Measurements from ENCODE around the gene DPYD. TPM values are rescaled to one million over a fixed set of nuclear protein-coding genes. Genes with fewer than 3 reads are reported as not detected.

DPYD gene
- total RNA-seq, 1 donor from 2014 or later: 8.1 TPM

DNA sequence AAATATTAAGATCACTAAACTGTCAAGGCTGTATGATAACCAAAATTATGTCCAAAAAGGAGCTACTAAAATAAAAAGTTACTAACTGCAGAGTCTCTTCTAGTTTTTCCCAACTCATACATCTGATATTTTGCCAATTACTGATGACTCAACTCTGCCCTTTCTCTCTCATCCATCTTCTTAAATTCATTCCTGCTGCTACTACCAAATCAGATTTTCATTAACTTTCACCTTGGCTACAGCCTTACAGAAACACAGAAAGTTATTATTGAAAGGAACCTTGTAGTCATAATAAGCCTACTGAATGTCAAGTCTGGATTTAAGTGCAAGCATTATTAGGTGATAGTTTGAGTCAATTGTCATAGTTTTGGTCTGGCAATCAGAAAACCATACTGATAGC lies 273.1 kb downstream of the DPYD start:
- no peak for DNase-seq (ENCODE audit: low spot score, unreplicated experiment)
- Mint-ChIP-seq H3K27me3 (no peaks in the 10 kb centered on the region), H3K36me3 (ENCODE audit: insufficient read depth) (peaks cover 7% of the 10 kb centered on the region), H3K4me3 (ENCODE audit: low read depth) (no peak overlapping the region), H3K4me1 (ENCODE audit: low read depth) (no peaks in the 10 kb centered on the region), H3K27ac (no peak overlapping the region), H3K9me3 (ENCODE audit: low read depth) (peaks cover 19% of the 10 kb centered on the region)
- TF ChIP-seq, protein P1, sequence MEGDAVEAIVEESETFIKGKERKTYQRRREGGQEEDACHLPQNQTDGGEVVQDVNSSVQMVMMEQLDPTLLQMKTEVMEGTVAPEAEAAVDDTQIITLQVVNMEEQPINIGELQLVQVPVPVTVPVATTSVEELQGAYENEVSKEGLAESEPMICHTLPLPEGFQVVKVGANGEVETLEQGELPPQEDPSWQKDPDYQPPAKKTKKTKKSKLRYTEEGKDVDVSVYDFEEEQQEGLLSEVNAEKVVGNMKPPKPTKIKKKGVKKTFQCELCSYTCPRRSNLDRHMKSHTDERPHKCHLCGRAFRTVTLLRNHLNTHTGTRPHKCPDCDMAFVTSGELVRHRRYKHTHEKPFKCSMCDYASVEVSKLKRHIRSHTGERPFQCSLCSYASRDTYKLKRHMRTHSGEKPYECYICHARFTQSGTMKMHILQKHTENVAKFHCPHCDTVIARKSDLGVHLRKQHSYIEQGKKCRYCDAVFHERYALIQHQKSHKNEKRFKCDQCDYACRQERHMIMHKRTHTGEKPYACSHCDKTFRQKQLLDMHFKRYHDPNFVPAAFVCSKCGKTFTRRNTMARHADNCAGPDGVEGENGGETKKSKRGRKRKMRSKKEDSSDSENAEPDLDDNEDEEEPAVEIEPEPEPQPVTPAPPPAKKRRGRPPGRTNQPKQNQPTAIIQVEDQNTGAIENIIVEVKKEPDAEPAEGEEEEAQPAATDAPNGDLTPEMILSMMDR (IDR thresholded peaks at IDR 0.05; ENCODE audit: unreplicated experiment): no peak

- DNase-seq (ENCODE audit: low spot score, unreplicated experiment): no peak
- Mint-ChIP-seq H3K27ac (no peak overlapping the region), H3K4me3 (ENCODE audit: low read depth) (no peak overlapping the region), H3K9me3 (ENCODE audit: low read depth) (peaks cover 19% of the 10 kb centered on the region), H3K27me3 (no peaks in the 10 kb centered on the region), H3K4me1 (ENCODE audit: low read depth) (no peaks in the 10 kb centered on the region), H3K36me3 (ENCODE audit: insufficient read depth) (peaks cover 8% of the 10 kb centered on the region)
- TF ChIP-seq, protein P1 (IDR thresholded peaks at IDR 0.05; ENCODE audit: unreplicated experiment): no peak
Observed at GRCh38 chr1:97646071-97646470, 274.8 kb downstream of the DPYD start.

DNA sequence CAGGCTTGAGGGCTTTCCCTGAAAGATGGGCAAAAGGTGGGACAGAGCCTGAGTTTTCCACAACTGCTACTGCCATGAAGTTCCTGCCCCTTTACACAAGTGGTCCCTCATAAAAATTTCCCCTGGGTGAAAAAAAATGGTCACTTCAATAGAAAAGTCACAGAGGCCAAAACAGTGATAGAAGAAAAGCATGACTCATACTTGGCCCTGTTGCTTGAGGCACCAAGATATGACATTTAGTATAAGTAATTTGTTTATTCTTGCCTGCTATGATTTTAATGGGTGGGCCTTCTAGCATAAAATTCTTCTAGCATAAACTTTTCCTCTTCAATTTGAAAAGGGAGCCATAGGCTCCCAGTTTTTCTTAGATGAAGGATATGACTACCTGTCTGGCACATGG lies 280.2 kb downstream of the DPYD start:
- no peak for DNase-seq (ENCODE audit: low spot score, unreplicated experiment)

DNA sequence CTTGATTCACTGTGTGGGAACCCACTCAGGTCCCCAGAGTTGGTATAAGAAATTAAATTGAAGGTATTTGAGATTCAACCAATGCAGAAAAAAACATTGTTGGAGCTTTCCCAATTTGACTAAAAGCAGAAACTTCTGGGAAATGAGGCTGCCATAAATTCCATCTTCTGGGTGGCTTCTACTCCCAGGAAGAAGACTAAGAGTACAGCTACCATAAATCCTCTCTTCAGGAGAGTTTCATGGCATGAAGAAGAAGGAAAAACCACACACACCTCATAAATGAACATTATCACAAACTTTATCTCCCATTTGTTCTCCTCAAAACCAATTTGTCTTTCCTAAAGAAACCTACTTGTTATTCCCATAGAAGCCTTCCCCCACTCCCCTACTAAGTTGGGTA lies 283.9 kb downstream of the DPYD start:
- Mint-ChIP-seq H3K4me3 (ENCODE audit: low read depth) (no peak overlapping the region), H3K4me1 (ENCODE audit: low read depth) (peaks cover 8% of the 10 kb centered on the region)
- TF ChIP-seq, protein P1 (IDR thresholded peaks at IDR 0.05; ENCODE audit: unreplicated experiment): no peak

More for the DNA sequence above, 280.2 kb downstream of the DPYD start:
- no peaks in the 10 kb centered on the region for H3K27me3 Mint-ChIP-seq
- no peak overlapping the region for H3K27ac Mint-ChIP-seq
- H3K4me3 Mint-ChIP-seq (ENCODE audit: low read depth): no peak overlapping the region
- TF ChIP-seq, protein P1 (IDR thresholded peaks at IDR 0.05; ENCODE audit: unreplicated experiment): no peak
- peaks cover 5% of the 10 kb centered on the region for H3K36me3 Mint-ChIP-seq (ENCODE audit: insufficient read depth)
- H3K4me1 Mint-ChIP-seq (ENCODE audit: low read depth): no peaks in the 10 kb centered on the region
- H3K9me3 Mint-ChIP-seq (ENCODE audit: low read depth): peaks cover 6% of the 10 kb centered on the region

GRCh38 chr1:97634758-97635157 lies 286.1 kb downstream of the DPYD start:
- no peak for DNase-seq (ENCODE audit: low spot score, unreplicated experiment)
- no peak overlapping the region for H3K27ac Mint-ChIP-seq
- no peak overlapping the region for H3K4me3 Mint-ChIP-seq (ENCODE audit: low read depth)
- no peaks in the 10 kb centered on the region for H3K27me3 Mint-ChIP-seq
- H3K4me1 Mint-ChIP-seq (ENCODE audit: low read depth): peaks cover 14% of the 10 kb centered on the region
- no peaks in the 10 kb centered on the region for H3K9me3 Mint-ChIP-seq (ENCODE audit: low read depth)
- H3K36me3 Mint-ChIP-seq (ENCODE audit: insufficient read depth): no peaks in the 10 kb centered on the region
- TF ChIP-seq, protein P1 (IDR thresholded peaks at IDR 0.05; ENCODE audit: unreplicated experiment): no peak

More for the DNA sequence above, 283.9 kb downstream of the DPYD start:
- DNase-seq (ENCODE audit: low spot score, unreplicated experiment): no peak
- H3K27ac Mint-ChIP-seq: no peak overlapping the region
- no peaks in the 10 kb centered on the region for H3K27me3 Mint-ChIP-seq
- H3K36me3 Mint-ChIP-seq (ENCODE audit: insufficient read depth): no peaks in the 10 kb centered on the region
- H3K9me3 Mint-ChIP-seq (ENCODE audit: low read depth): no peaks in the 10 kb centered on the region
